Measurements from ENCODE around the gene ETFBKMT. TPM values are rescaled to one million over a fixed set of nuclear protein-coding genes. Genes with fewer than 3 reads are reported as not detected.
"Not testable (repeated sequence)": the region's sequence is repeated elsewhere in the genome, so short reads cannot be mapped to it uniquely, and the experiment has no call there.

The ETFBKMT gene
- total RNA-seq, 6 donors from 2014 or later, result 2.1 to 7.3 (median 4.3) TPM

- no peak for DNase-seq
- TF ChIP-seq CTCF (IDR thresholded peaks at IDR 0.05) (peak in 1 of 6 experiments; percentile 7), POLR2AphosphoS5 (IDR thresholded peaks at IDR 0.05) (no peak)
- no peak for ATAC-seq (ENCODE audit: low FRiP score in 2 of 2)
These were observed 42.6 kb downstream of the ETFBKMT start for GRCh38 chr12:31702047-31702446.

GRCh38 chr12:31705621-31706020 lies 46.1 kb downstream of the ETFBKMT start:
- Histone ChIP-seq H3K4me3 (no peak overlapping the region), H3K36me3 (peaks cover 0 to 19% (median 0%) of the 10 kb centered on the region in 4 donors), H3K4me1 (no peaks in the 10 kb centered on the region), H3K27ac (no peak overlapping the region), H3K27me3 (no peaks in the 10 kb centered on the region), H3K9me3 (peaks cover 0 to 21% (median 6%) of the 10 kb centered on the region in 4 donors)
- WGBS, 2 donors, result 92% methylated on average over 2 of the region's 2 CpGs
- DNase-seq (no peak), ATAC-seq (ENCODE audit: low FRiP score in 2 of 2) (no peak)
- no peak for TF ChIP-seq POLR2AphosphoS5 (IDR thresholded peaks at IDR 0.05)

More at GRCh38 chr12:31702047-31702446, 42.6 kb downstream of the ETFBKMT start:
- H3K4me3 ChIP-seq, result no peak overlapping the region
- peaks cover 0 to 21% (median 0%) of the 10 kb centered on the region in 4 donors for H3K36me3 ChIP-seq
- H3K27me3 ChIP-seq, result no peaks in the 10 kb centered on the region
- H3K4me1 ChIP-seq, result no peaks in the 10 kb centered on the region
- H3K9me3 ChIP-seq, result no peaks in the 10 kb centered on the region
- H3K27ac ChIP-seq, result no peak overlapping the region

GRCh38 chr12:31708118-31708517 lies 48.6 kb downstream of the ETFBKMT start:
- not testable (repeated sequence) for ATAC-seq (ENCODE audit: low FRiP score in 2 of 2); H3K4me1 ChIP-seq; H3K27me3 ChIP-seq; H3K27ac ChIP-seq; H3K4me3 ChIP-seq; DNase-seq
- 97% methylated on average over 7 of the region's 7 CpGs for WGBS, 2 donors
- peaks cover 0 to 21% (median 6%) of the 10 kb centered on the region in 4 donors for H3K9me3 ChIP-seq
- H3K36me3 ChIP-seq, result peaks cover 0 to 15% (median 0%) of the 10 kb centered on the region in 4 donors

GRCh38 chr12:31710021-31710818 lies 50.7 kb downstream of the ETFBKMT start:
- peaks cover 0 to 21% (median 6%) of the 10 kb centered on the region in 4 donors for H3K9me3 ChIP-seq
- no peak overlapping the region for H3K27ac ChIP-seq
- H3K4me1 ChIP-seq, result peaks cover 0 to 8% (median 0%) of the 10 kb centered on the region in 4 donors
- DNase-seq, result no peak
- no peak for ATAC-seq (ENCODE audit: low FRiP score in 2 of 2)
- TF ChIP-seq EP300 (IDR thresholded peaks at IDR 0.05), result no peak
- no peak for TF ChIP-seq POLR2A (IDR thresholded peaks at IDR 0.05)
- no peak for TF ChIP-seq POLR2AphosphoS5 (IDR thresholded peaks at IDR 0.05)
- TF ChIP-seq CTCF (IDR thresholded peaks at IDR 0.05), result no peak
- 70 to 72% methylated on average over 3 of the region's 3 CpGs for WGBS, 2 donors
- no peak overlapping the region for H3K4me3 ChIP-seq
- no peaks in the 10 kb centered on the region for H3K27me3 ChIP-seq
- peaks cover 0 to 15% (median 0%) of the 10 kb centered on the region in 4 donors for H3K36me3 ChIP-seq

GRCh38 chr12:31712877-31713276 lies 53.4 kb downstream of the ETFBKMT start:
- H3K27ac ChIP-seq, result no peak overlapping the region
- TF ChIP-seq EP300 (IDR thresholded peaks at IDR 0.05), result no peak
- no peak for TF ChIP-seq CTCF (IDR thresholded peaks at IDR 0.05)
- no peak for TF ChIP-seq POLR2A (IDR thresholded peaks at IDR 0.05)
- no peak for TF ChIP-seq POLR2AphosphoS5 (IDR thresholded peaks at IDR 0.05)
- H3K9me3 ChIP-seq, result peaks cover 0 to 14% (median 3%) of the 10 kb centered on the region in 4 donors
- no peaks in the 10 kb centered on the region for H3K27me3 ChIP-seq
- ATAC-seq (ENCODE audit: low FRiP score in 2 of 2) (no peak), DNase-seq (no peak)
- H3K36me3 ChIP-seq, result peaks cover 0 to 8% (median 0%) of the 10 kb centered on the region in 4 donors
- no peak overlapping the region for H3K4me3 ChIP-seq
- 96 to 99% methylated on average over 5 of the region's 5 CpGs for WGBS, 2 donors
- peaks cover 0 to 8% (median 2%) of the 10 kb centered on the region in 4 donors for H3K4me1 ChIP-seq
